PC-3 (cell line): ENCODE results near the gene DOCK8. TPM values are rescaled to one million over a fixed set of nuclear protein-coding genes. Genes with fewer than 3 reads are reported as not detected.

Experiments used
- ATAC-seq: fragments of 200-7000 bp; cut with Tn5 transposase; 2 replicates; pipeline ENCODE4 v1.9.1; 2020; ENCODE audit warnings: mild to moderate bottlenecking, moderate library complexity
- BruUV-seq: library from RNA; stranded (reverse); fragments of 400-500 nt; replicated peaks from 2 replicates; lab custom pipeline; 2021; lab: Mats Ljungman, UMichigan
- CTCF ChIA-PET: fragments of 300-600 bp; sonication (Branson Sonifier 250); formaldehyde crosslinking; loops from one replicate; lab custom pipeline; 2022; ENCODE audit warnings: antibody characterized with exemption; lab: Charles Lee
- POLR2A ChIA-PET: fragments of 300-600 bp; sonication (Branson Sonifier 250); formaldehyde crosslinking; loops from one replicate; lab custom pipeline; 2022; ENCODE audit warnings: antibody characterized with exemption; ENCODE audit not compliant: unreplicated experiment; lab: Charles Lee
- DNase-seq: peaks from one replicate; pipeline ENCODE4 v3.0.0-alpha.2; 2015
- H2AFZ ChIP-seq: fragments of 300-600 bp; sonication (generic); 2 replicates; pipeline ENCODE4 v1.6.0; 2016; ENCODE audit warnings: antibody characterized with exemption, low read length
- H3F3A ChIP-seq: fragments of 300-600 bp; sonication (generic); one replicate; pipeline ENCODE4 v1.6.0; 2017; ENCODE audit warnings: antibody characterized with exemption, low read length, control low read depth, mild to moderate bottlenecking; ENCODE audit not compliant: unreplicated experiment
- H3K27ac ChIP-seq: fragments of 300-600 bp; sonication (generic); 2 replicates; pipeline ENCODE4 v1.5.1; 2016; ENCODE audit warnings: mild to moderate bottlenecking, low read length
- H3K27me3 ChIP-seq: fragments of 300-600 bp; sonication (generic); 2 replicates; pipeline ENCODE4 v1.6.1; 2016; ENCODE audit warnings: low read length, mixed read lengths
- H3K36me3 ChIP-seq: fragments of 300-600 bp; sonication (generic); 2 replicates; pipeline ENCODE4 v1.6.1; 2016; ENCODE audit warnings: low read depth, mixed run types, low read length, mixed read lengths
- H3K4me1 ChIP-seq: fragments of 300-600 bp; sonication (generic); 2 replicates; pipeline ENCODE4 v1.5.1; 2016; ENCODE audit warnings: low read length; ENCODE audit not compliant: insufficient read depth
- H3K4me2 ChIP-seq: fragments of 300-600 bp; sonication (generic); 2 replicates; pipeline ENCODE4 v1.6.0; 2016; ENCODE audit warnings: low read length
- H3K4me3 ChIP-seq: fragments of 300-600 bp; sonication (generic); 2 replicates; pipeline ENCODE4 v1.5.1; 2016; ENCODE audit warnings: mild to moderate bottlenecking, low read length, mixed read lengths
- H3K79me2 ChIP-seq: fragments of 300-600 bp; sonication (generic); 2 replicates; pipeline ENCODE4 v1.6.1; 2017; ENCODE audit warnings: low read length, mixed read lengths
- H3K9ac ChIP-seq: fragments of 300-600 bp; sonication (generic); 2 replicates; pipeline ENCODE4 v1.6.0; 2016; ENCODE audit warnings: mild to moderate bottlenecking, low read length
- H3K9me2 ChIP-seq: fragments of 300-600 bp; sonication (generic); replicated peaks from 2 replicates; pipeline ENCODE4 v1.6.1; 2016; ENCODE audit warnings: mixed run types, low read length, mixed read lengths
- H3K9me3 ChIP-seq: fragments of 300-600 bp; sonication (generic); 2 replicates; pipeline ENCODE4 v1.6.1; 2016; ENCODE audit warnings: low read length, mixed read lengths
- H4K20me1 ChIP-seq: fragments of 300-600 bp; sonication (generic); 2 replicates; pipeline ENCODE4 v1.6.1; 2016; ENCODE audit warnings: low read length, mixed read lengths
- EZH2 ChIP-seq: fragments of 300-600 bp; sonication (generic); IDR thresholded peaks from one replicate; pipeline ENCODE4 v1.6.1; 2017; ENCODE audit warnings: antibody characterized with exemption, mild to moderate bottlenecking, low read length; ENCODE audit not compliant: unreplicated experiment
- EZH2phosphoT487 ChIP-seq: fragments of 300-600 bp; sonication (generic); IDR thresholded peaks from 2 replicates; pipeline ENCODE4 v1.6.1; 2018; ENCODE audit warnings: mild to moderate bottlenecking, antibody characterized with exemption, low read length, borderline replicate concordance
- intact Hi-C: fragments of 100-400 bp; cut with micrococcal nuclease; formaldehyde crosslinking; loops from 2 replicates; pipeline ENCODE4 v1.9.0; 2023
- total RNA-seq: library from RNA; depleted of rRNA; stranded (reverse); fragments of >200 nt; gene quantifications from 2 replicates; pipeline ENCODE4 v1.2.3, GENCODE V29; 2014
- TF ChIP-seq, protein P1 (sequence below): fragments of 300-600 bp; sonication (generic); conservative IDR thresholded peaks from 2 replicates; pipeline ENCODE4 v1.5.1; 2017; ENCODE audit warnings: antibody characterized with exemption, low read depth, mild to moderate bottlenecking, low read length

Gene DOCK8
- total RNA-seq, 1 experiment from 2014 or later: 1.9 TPM

DNA sequence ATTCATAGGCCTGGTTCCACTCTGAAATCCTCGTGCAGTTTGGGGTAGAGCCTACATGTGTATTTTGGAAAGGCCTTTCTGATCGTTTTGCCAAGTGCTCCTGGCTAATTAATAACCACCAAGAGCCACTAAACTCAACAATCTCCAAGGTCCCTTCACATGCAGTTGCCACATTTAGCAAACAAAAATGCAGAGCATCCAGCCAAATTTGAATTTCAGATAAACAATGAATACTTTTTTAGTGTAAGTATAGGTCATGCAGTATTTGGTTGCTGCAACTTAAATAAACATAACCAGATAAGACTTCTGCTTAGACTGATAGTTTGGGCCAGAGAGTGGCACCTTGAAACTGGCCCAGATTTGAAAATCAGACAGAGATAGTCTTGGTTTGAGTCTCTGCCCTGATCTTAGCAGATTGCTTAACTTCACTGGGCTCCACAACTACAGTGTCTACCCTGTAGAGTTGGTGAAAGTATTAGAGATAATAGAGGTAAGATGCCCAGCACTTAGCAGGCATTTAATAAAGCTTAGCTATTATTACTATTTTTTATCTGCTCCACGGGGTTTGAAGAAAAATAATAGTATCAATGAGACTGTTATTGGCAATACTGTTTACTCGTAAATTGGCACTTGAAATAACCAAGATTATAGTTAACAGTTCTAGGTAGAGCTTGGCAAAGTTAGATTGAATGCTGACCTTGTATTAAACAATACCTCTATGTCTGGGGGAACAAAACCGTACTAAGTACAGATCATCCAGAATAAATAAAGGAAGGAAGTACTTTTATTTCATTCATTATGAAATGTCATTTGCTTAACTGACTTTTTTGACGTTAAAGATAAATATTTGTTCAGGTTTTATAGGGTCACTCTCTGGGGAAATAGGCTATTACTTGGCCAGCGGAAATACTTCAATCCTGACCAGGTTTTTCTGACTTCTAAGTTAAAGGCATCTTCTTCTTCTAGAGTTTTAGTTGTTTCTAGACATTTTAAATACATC lies 274.8 kb downstream of the DOCK8 start:
- CTCF ChIA-PET: no interaction called here
- intact Hi-C loops: loop anchor here (1.0 to 5.0 kb wide), 4 partner anchors 12 to 102 kb away; partner anchors contain the start of gene KANK1
- Histone ChIP-seq H3K27ac (peak overlapping the region; percentile 98), H3K4me2 (peak overlapping the region; percentile 70), H4K20me1 (no peaks in the 10 kb centered on the region), H3K9me2 (no peaks in the 10 kb centered on the region), H2AFZ (no peak overlapping the region), H3F3A (peaks cover 3% of the 10 kb centered on the region), H3K4me1 (peaks cover 51% of the 10 kb centered on the region), H3K9me3 (no peaks in the 10 kb centered on the region), H3K36me3 (no peaks in the 10 kb centered on the region), H3K9ac (peak overlapping the region; percentile 75), H3K79me2 (no peaks in the 10 kb centered on the region), H3K27me3 (no peaks in the 10 kb centered on the region), H3K4me3 (peak overlapping the region; percentile 31; the same call in 1 of the 2 replicates)
- ATAC-seq (peak; percentile 77), DNase-seq (peak; percentile 79)
- POLR2A ChIA-PET: no interaction called here
- TF ChIP-seq, protein P1, sequence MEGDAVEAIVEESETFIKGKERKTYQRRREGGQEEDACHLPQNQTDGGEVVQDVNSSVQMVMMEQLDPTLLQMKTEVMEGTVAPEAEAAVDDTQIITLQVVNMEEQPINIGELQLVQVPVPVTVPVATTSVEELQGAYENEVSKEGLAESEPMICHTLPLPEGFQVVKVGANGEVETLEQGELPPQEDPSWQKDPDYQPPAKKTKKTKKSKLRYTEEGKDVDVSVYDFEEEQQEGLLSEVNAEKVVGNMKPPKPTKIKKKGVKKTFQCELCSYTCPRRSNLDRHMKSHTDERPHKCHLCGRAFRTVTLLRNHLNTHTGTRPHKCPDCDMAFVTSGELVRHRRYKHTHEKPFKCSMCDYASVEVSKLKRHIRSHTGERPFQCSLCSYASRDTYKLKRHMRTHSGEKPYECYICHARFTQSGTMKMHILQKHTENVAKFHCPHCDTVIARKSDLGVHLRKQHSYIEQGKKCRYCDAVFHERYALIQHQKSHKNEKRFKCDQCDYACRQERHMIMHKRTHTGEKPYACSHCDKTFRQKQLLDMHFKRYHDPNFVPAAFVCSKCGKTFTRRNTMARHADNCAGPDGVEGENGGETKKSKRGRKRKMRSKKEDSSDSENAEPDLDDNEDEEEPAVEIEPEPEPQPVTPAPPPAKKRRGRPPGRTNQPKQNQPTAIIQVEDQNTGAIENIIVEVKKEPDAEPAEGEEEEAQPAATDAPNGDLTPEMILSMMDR: no peak
- TF ChIP-seq EZH2 (no peak), EZH2phosphoT487 (no peak)
- no TSS peak for BruUV-seq

DNA sequence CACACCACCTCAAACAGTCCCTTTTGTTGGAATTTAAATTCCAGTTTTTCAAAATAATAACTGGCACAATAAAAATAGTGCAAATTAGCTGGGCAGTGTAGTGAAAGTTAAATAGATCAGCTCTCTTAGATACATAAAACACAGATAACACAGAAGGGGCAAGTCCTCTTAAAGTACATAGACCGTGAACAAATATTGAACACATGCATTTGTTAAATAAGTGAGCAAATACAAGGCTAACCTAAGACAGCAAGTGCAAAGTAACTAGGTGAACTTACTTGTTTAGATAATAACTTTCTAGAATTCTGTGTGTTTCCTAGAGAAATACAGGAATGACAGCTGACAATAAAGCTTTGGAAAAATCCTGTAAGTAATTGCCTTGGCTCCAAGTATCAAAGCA lies 280.1 kb downstream of the DOCK8 start:
- no peak overlapping the region for H3K27ac ChIP-seq
- ChIA-PET CTCF (no interaction called here), POLR2A (no interaction called here)
- no peak for TF ChIP-seq EZH2
- TF ChIP-seq EZH2phosphoT487: no peak
- TF ChIP-seq, protein P1: no peak
- H3K4me3 ChIP-seq: no peak overlapping the region
- H3K79me2 ChIP-seq: no peaks in the 10 kb centered on the region
- H3K9me3 ChIP-seq: no peaks in the 10 kb centered on the region
- no peaks in the 10 kb centered on the region for H3K9me2 ChIP-seq
- H3K4me2 ChIP-seq: no peak overlapping the region
- H3F3A ChIP-seq: no peaks in the 10 kb centered on the region
- H3K36me3 ChIP-seq: no peaks in the 10 kb centered on the region
- BruUV-seq: no TSS peak
- ATAC-seq (no peak), DNase-seq (no peak)
- peaks cover 13% of the 10 kb centered on the region for H3K4me1 ChIP-seq
- intact Hi-C loops: no loop called here
- H2AFZ ChIP-seq: no peak overlapping the region
- H3K9ac ChIP-seq: no peak overlapping the region
- H3K27me3 ChIP-seq: no peaks in the 10 kb centered on the region
- no peaks in the 10 kb centered on the region for H4K20me1 ChIP-seq

DNA sequence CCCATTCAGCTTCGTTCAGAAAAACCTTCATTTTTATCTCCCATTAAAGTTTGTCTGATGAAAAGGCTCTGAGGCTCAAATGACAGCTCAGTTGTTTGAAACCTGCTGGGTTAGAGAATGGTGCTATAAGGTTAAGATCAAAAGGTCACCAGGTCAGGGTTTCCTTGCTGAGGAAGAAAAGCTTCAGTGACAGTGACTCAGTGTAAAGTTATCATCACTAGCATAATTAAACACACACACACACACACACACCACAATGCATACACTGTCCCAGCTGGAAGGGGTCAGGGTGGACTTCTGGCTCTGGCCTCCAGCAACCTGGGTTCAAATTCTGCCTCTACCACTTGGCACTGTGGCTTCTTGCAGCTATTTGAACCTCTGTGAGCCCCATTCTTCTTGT lies 281.1 kb downstream of the DOCK8 start:
- no TSS peak for BruUV-seq
- H3K4me2 ChIP-seq: no peak overlapping the region
- no peaks in the 10 kb centered on the region for H3K79me2 ChIP-seq
- H3K36me3 ChIP-seq: no peaks in the 10 kb centered on the region
- CTCF ChIA-PET: no interaction called here
- H3K9me3 ChIP-seq: no peaks in the 10 kb centered on the region
- no peaks in the 10 kb centered on the region for H3K27me3 ChIP-seq
- no peaks in the 10 kb centered on the region for H3F3A ChIP-seq
- no peak for DNase-seq
- intact Hi-C loops: no loop called here
- no peaks in the 10 kb centered on the region for H3K9me2 ChIP-seq
- no peak for TF ChIP-seq EZH2phosphoT487
- TF ChIP-seq, protein P1: no peak
- no peak for TF ChIP-seq EZH2
- H3K4me1 ChIP-seq: peaks cover 4% of the 10 kb centered on the region
- no peaks in the 10 kb centered on the region for H4K20me1 ChIP-seq
- H3K9ac ChIP-seq: no peak overlapping the region
- H3K4me3 ChIP-seq: no peak overlapping the region
- no peak for ATAC-seq
- no peak overlapping the region for H2AFZ ChIP-seq
- no peak overlapping the region for H3K27ac ChIP-seq
- POLR2A ChIA-PET: interaction anchor here (0.5 kb wide), 1 partner anchor 40 kb away, joined by 4 read pairs; no protein-coding TSS in a partner anchor
